Nephron progenitor cell (in vitro differentiated cells): ENCODE data around the gene GOLGA8O.
"Not testable (repeated sequence)": the region's sequence is repeated elsewhere in the genome, so short reads cannot be mapped to it uniquely, and the experiment has no call there.

Experiments
- DNase-seq: peaks from one replicate; pipeline ENCODE4 v3.0.0; 2021
- H3K27ac Mint-ChIP-seq: 2 replicates; pipeline ENCODE4 v1.8.0; 2021; ENCODE audit warnings: mild to moderate bottlenecking, moderate library complexity, mixed read lengths
- H3K27me3 Mint-ChIP-seq: 2 replicates; pipeline ENCODE4 v1.8.0; 2021; ENCODE audit warnings: mild to moderate bottlenecking, low read depth, mixed read lengths; ENCODE audit not compliant: poor library complexity
- H3K36me3 Mint-ChIP-seq: 2 replicates; pipeline ENCODE4 v1.8.0; 2021; ENCODE audit warnings: low read depth, mixed read lengths
- H3K4me1 Mint-ChIP-seq: 2 replicates; pipeline ENCODE4 v1.8.0; 2021; ENCODE audit warnings: mixed read lengths
- H3K4me3 Mint-ChIP-seq: 2 replicates; pipeline ENCODE4 v1.8.0; 2021; ENCODE audit warnings: mild to moderate bottlenecking, moderate library complexity, mixed read lengths
- H3K9me3 Mint-ChIP-seq: 2 replicates; pipeline ENCODE4 v1.8.0; 2021; ENCODE audit warnings: mild to moderate bottlenecking, moderate library complexity, mixed read lengths
- CTCF ChIP-seq: fragments of 200-600 bp; sonication (generic); IDR thresholded peaks from 2 replicates; pipeline ENCODE4 v1.5.0; 2021; ENCODE audit warnings: antibody characterized with exemption

GOLGA8O gene

DNA sequence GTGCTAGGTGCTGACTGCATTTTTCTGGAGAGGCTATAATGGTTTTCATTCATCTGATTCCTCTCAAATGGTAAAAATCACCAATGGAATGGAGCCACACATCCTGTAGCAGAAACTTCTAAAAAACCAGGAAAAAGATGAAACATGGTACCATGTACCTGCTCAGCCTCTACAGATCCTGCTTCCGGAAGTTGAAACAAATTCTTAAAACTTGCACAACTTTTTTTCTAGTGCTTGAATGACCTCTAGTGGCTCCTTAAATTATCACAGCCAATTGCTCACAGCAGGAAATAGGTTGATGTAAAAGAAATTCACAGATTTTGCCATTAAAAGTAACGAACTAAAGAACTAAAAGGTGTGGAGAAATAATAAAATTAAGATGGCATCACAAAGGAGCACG is 47.5 kb downstream of the GOLGA8O start:
- H3K4me1 Mint-ChIP-seq, H3K4me3 Mint-ChIP-seq: not testable (repeated sequence)

DNA sequence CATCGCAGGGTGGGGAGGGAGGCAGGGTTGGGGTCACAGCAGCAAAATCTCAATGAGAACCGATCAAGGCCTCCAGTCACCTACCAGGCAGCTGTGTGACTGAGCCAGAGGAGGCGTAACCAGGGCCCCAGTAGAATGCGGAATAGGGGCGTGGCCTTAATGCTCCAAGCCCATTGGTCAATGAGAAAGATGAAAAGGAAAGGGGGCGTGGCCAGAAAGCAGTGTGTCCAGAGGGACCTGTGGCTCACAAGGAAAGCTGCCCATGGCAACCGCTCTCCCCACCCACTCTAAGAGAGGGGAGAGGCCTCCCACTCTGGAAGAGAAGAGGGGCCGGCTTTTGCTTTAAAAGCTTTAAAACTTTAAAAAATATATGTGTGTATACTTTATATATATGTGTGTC is 52.2 kb downstream of the GOLGA8O start, which contains the start of gene GOLGA8K:
Gene GOLGA8K, minus strand, starts transcription at position 101 of the 400 bp plus-strand sequence. Its CDS starts 98 bp downstream, at position 3.
- not testable (repeated sequence) for H3K4me1 Mint-ChIP-seq, H3K9me3 Mint-ChIP-seq, DNase-seq, H3K27ac Mint-ChIP-seq, H3K36me3 Mint-ChIP-seq, H3K27me3 Mint-ChIP-seq, H3K4me3 Mint-ChIP-seq

More for the DNA sequence above, 47.5 kb downstream of the GOLGA8O start:
- TF ChIP-seq CTCF = peak; percentile 32
- H3K27ac Mint-ChIP-seq, DNase-seq, H3K27me3 Mint-ChIP-seq, H3K9me3 Mint-ChIP-seq, H3K36me3 Mint-ChIP-seq: not testable (repeated sequence)

- not testable (repeated sequence) for H3K27ac Mint-ChIP-seq, H3K9me3 Mint-ChIP-seq, H3K27me3 Mint-ChIP-seq, H3K4me3 Mint-ChIP-seq, H3K36me3 Mint-ChIP-seq, DNase-seq, H3K4me1 Mint-ChIP-seq
These were observed 58.9 kb downstream of the GOLGA8O start for GRCh38 chr15:32396522-32396921.
